CMK (cell line): ENCODE measurements around the gene MFSD6L.

Experiments
- DNase-seq: peaks from one replicate; pipeline ENCODE4 v3.0.0-alpha.2; 2010; ENCODE audit warnings: low read depth

Gene MFSD6L

GRCh38 chr17:8793649-8794048 lies 5.5 kb downstream of the MFSD6L start:
- DNase-seq = no peak

- DNase-seq = no peak
Observed at GRCh38 chr17:8792646-8793045, 6.5 kb downstream of the MFSD6L start.

GRCh38 chr17:8791910-8792270 lies 7.3 kb downstream of the MFSD6L start:
- no peak for DNase-seq

GRCh38 chr17:8791248-8791909 lies 7.8 kb downstream of the MFSD6L start:
- no peak for DNase-seq

GRCh38 chr17:8789743-8790142 lies 9.4 kb downstream of the MFSD6L start:
- DNase-seq = no peak

- no peak for DNase-seq
Observed at GRCh38 chr17:8788998-8789397, 10.2 kb downstream of the MFSD6L start.

GRCh38 chr17:8785547-8786413 lies 13.4 kb downstream of the MFSD6L start:
- DNase-seq = no peak

GRCh38 chr17:8782176-8782575 lies 17.0 kb downstream of the MFSD6L start:
- DNase-seq = no peak

GRCh38 chr17:8781776-8782175 lies 17.4 kb downstream of the MFSD6L start:
- DNase-seq = no peak

GRCh38 chr17:8776881-8777280 lies 22.3 kb downstream of the MFSD6L start:
- no peak for DNase-seq

- DNase-seq = no peak
Observed at GRCh38 chr17:8776248-8776647, 22.9 kb downstream of the MFSD6L start.

GRCh38 chr17:8766731-8767130 lies 32.4 kb downstream of the MFSD6L start:
- no peak for DNase-seq

GRCh38 chr17:8762012-8762411 lies 37.2 kb downstream of the MFSD6L start:
- DNase-seq = no peak

- no peak for DNase-seq
Observed at GRCh38 chr17:8758137-8758596, 41.0 kb downstream of the MFSD6L start, which contains the start of gene SPDYE4. Gene SPDYE4, minus strand, starts transcription at chr17:8758546. Its CDS starts 164 bp downstream, at chr17:8758382.

- no peak for DNase-seq
Observed at GRCh38 chr17:8757189-8757588, 42.0 kb downstream of the MFSD6L start.

- no peak for DNase-seq
Observed at GRCh38 chr17:8755590-8756255, 43.4 kb downstream of the MFSD6L start.

GRCh38 chr17:8754890-8755289 lies 44.3 kb downstream of the MFSD6L start:
- DNase-seq = no peak

GRCh38 chr17:8753976-8754440 lies 45.2 kb downstream of the MFSD6L start:
- no peak for DNase-seq

GRCh38 chr17:8753136-8753975 lies 45.8 kb downstream of the MFSD6L start:
- DNase-seq = no peak

GRCh38 chr17:8749616-8750015 lies 49.5 kb downstream of the MFSD6L start:
- DNase-seq = no peak

- DNase-seq = no peak
Observed at GRCh38 chr17:8747742-8748141, 51.4 kb downstream of the MFSD6L start.
